A673 (cell line): ENCODE data around the gene KLLN.

Experiments used
- EZH2 ChIP-seq: fragments of 200-600 bp; sonication (generic); IDR thresholded peaks from 2 replicates; pipeline ENCODE4 v1.6.1; 2017; ENCODE audit warnings: borderline replicate concordance, low read depth, mild to moderate bottlenecking, mixed read lengths, antibody characterized with exemption, low read length; ENCODE audit not compliant: poor library complexity, severe bottlenecking
- TF ChIP-seq, protein P1 (sequence below): fragments of 300-800, 200-600 bp; sonication (generic); conservative IDR thresholded peaks from 2 replicates; pipeline ENCODE4 v1.5.1; 2017; ENCODE audit warnings: low read depth, mild to moderate bottlenecking, antibody characterized with exemption, low read length, moderate library complexity, mixed read lengths

DNA sequence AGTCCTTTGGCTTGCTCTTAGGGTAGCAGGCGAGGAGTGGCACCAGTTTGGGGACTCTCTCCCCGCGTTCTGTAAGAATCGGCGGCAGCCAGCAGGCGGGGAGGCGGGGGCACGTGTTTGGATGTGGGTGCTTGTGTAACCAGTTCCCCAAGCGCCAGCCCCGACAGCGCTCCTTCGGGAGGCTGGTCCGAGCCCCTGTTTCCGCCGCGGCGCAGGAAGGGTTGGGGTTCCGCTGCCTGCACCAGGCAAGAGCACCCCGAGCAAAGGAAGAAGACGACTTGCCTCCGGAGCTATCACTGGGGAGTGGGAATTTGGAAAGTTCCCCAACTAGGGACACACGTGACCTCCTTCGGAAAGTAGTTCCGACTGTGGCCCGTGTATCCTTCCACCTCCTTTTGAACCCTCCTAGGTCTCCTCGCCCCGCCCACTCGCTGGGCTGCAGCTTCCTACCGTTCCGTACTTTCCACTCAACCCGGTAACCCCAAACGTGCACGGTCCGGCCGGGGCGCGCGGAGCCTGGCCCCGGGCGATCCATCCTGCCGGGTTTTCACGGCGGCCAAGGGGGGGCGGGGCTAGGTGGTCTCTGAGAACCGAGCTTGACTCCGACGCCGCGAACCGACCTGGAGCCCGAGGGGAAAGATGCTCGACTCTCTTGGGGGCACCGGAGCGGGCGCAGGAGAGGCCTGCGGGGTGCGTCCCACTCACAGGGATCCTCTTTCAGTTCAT, 1.2 kb downstream of the KLLN start:
- TF ChIP-seq, protein P1, sequence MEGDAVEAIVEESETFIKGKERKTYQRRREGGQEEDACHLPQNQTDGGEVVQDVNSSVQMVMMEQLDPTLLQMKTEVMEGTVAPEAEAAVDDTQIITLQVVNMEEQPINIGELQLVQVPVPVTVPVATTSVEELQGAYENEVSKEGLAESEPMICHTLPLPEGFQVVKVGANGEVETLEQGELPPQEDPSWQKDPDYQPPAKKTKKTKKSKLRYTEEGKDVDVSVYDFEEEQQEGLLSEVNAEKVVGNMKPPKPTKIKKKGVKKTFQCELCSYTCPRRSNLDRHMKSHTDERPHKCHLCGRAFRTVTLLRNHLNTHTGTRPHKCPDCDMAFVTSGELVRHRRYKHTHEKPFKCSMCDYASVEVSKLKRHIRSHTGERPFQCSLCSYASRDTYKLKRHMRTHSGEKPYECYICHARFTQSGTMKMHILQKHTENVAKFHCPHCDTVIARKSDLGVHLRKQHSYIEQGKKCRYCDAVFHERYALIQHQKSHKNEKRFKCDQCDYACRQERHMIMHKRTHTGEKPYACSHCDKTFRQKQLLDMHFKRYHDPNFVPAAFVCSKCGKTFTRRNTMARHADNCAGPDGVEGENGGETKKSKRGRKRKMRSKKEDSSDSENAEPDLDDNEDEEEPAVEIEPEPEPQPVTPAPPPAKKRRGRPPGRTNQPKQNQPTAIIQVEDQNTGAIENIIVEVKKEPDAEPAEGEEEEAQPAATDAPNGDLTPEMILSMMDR: no peak
- no peak for TF ChIP-seq EZH2
